ENCODE data around the gene MAP7.
"Not testable (repeated sequence)": the region's sequence is repeated elsewhere in the genome, so short reads cannot be mapped to it uniquely, and the experiment has no call there.

DNA sequence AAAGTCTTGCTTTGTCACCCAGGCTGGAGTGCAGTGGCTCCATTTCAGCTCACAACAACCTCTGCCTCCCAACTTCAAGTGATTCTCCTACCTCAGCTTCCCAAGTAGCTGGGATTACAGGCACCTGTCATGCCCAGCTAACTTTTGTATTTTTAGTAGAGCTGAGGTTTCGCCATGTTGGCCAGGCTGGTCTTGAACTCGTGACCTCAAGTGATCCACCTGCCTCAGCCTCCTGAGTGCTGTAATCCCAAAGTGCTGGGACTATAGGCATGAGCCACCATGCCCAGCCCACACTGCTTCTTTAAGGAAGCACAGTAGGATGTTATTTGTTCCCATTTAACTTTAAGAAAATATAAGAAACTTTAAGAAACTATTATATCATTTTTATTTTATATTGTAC lies 35.3 kb upstream of the MAP7 start:
- not testable (repeated sequence) for TF ChIP-seq POLR2A (IDR thresholded peaks at IDR 0.05)
- TF ChIP-seq, protein P1, sequence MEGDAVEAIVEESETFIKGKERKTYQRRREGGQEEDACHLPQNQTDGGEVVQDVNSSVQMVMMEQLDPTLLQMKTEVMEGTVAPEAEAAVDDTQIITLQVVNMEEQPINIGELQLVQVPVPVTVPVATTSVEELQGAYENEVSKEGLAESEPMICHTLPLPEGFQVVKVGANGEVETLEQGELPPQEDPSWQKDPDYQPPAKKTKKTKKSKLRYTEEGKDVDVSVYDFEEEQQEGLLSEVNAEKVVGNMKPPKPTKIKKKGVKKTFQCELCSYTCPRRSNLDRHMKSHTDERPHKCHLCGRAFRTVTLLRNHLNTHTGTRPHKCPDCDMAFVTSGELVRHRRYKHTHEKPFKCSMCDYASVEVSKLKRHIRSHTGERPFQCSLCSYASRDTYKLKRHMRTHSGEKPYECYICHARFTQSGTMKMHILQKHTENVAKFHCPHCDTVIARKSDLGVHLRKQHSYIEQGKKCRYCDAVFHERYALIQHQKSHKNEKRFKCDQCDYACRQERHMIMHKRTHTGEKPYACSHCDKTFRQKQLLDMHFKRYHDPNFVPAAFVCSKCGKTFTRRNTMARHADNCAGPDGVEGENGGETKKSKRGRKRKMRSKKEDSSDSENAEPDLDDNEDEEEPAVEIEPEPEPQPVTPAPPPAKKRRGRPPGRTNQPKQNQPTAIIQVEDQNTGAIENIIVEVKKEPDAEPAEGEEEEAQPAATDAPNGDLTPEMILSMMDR (IDR thresholded peaks at IDR 0.05) = not testable (repeated sequence)

Data from Peyer's patch (tissue), 4 donors.